Astrocyte (in vitro differentiated cells and primary cell): Measurements from ENCODE around the gene NXPH1.

Experiments used
- EZH2 ChIP-seq: IDR thresholded peaks from 2 replicates; pipeline ENCODE4 v1.6.1; 2012; ENCODE audit warnings: mild to moderate bottlenecking, low read length, inconsistent platforms; ENCODE audit not compliant: insufficient read depth
- TF ChIP-seq, protein P1 (sequence below): IDR thresholded peaks from 2 replicates; pipeline ENCODE4 v1.5.1; 2011; ENCODE audit warnings: low read depth, mild to moderate bottlenecking, inconsistent platforms, low read length, moderate library complexity; ENCODE audit not compliant: insufficient read depth

DNA sequence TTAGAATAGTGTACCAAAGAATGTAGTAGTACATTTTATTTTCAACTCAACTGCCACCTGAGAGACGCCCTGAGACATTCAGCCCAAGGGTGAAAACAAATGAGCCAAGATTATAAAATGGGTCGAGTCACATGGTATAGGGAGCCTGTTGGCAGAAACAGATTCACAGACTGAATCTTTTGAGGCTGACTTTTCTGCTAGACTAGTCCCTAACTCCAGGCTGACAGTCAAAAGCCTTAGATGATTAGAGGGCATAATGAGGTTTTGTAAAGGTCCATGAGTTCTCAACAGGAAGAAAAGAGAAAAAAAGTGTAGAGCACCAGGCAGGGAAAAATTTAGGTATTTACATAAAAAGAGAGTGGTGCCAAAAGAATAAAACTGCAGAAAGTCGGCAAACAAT is 128.0 kb downstream of the NXPH1 start:
- TF ChIP-seq, protein P1, sequence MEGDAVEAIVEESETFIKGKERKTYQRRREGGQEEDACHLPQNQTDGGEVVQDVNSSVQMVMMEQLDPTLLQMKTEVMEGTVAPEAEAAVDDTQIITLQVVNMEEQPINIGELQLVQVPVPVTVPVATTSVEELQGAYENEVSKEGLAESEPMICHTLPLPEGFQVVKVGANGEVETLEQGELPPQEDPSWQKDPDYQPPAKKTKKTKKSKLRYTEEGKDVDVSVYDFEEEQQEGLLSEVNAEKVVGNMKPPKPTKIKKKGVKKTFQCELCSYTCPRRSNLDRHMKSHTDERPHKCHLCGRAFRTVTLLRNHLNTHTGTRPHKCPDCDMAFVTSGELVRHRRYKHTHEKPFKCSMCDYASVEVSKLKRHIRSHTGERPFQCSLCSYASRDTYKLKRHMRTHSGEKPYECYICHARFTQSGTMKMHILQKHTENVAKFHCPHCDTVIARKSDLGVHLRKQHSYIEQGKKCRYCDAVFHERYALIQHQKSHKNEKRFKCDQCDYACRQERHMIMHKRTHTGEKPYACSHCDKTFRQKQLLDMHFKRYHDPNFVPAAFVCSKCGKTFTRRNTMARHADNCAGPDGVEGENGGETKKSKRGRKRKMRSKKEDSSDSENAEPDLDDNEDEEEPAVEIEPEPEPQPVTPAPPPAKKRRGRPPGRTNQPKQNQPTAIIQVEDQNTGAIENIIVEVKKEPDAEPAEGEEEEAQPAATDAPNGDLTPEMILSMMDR = no peak
- TF ChIP-seq EZH2 = no peak
